IPS-NIHi7 (cell line): ENCODE data around the gene FOXK1.

Experiments
- DNase-seq: peaks from one replicate; pipeline ENCODE4 v3.0.0; 2012; ENCODE audit warnings: mixed read lengths; ENCODE audit errors: extremely low spot score

The FOXK1 gene

GRCh38 chr7:4698707-4699275 lies 16.7 kb downstream of the FOXK1 start:
- no peak for DNase-seq

GRCh38 chr7:4699841-4700240 lies 17.7 kb downstream of the FOXK1 start:
- DNase-seq: no peak

GRCh38 chr7:4700577-4701235 lies 18.6 kb downstream of the FOXK1 start:
- DNase-seq: peak; percentile 55

GRCh38 chr7:4702961-4703512 lies 20.9 kb downstream of the FOXK1 start:
- peak; percentile 31 for DNase-seq

- DNase-seq: no peak
Observed at GRCh38 chr7:4703532-4703931, 21.4 kb downstream of the FOXK1 start.

- DNase-seq: no peak
Observed at GRCh38 chr7:4706384-4707216, 24.5 kb downstream of the FOXK1 start.

GRCh38 chr7:4707217-4707741 lies 25.2 kb downstream of the FOXK1 start:
- no peak for DNase-seq

- DNase-seq: peak; percentile 76
Observed at GRCh38 chr7:4707980-4708411, 25.9 kb downstream of the FOXK1 start.

- DNase-seq: peak; percentile 56
Observed at GRCh38 chr7:4709187-4709586, 27.1 kb downstream of the FOXK1 start.

GRCh38 chr7:4711093-4711492 lies 29.0 kb downstream of the FOXK1 start:
- no peak for DNase-seq

GRCh38 chr7:4711634-4712033 lies 29.5 kb downstream of the FOXK1 start:
- DNase-seq: no peak

GRCh38 chr7:4712281-4713182 lies 30.4 kb downstream of the FOXK1 start:
- no peak for DNase-seq

- DNase-seq: no peak
Observed at GRCh38 chr7:4713183-4713784, 31.2 kb downstream of the FOXK1 start.

GRCh38 chr7:4714161-4714700 lies 32.1 kb downstream of the FOXK1 start:
- no peak for DNase-seq

GRCh38 chr7:4714767-4715409 lies 32.8 kb downstream of the FOXK1 start:
- no peak for DNase-seq

- no peak for DNase-seq
Observed at GRCh38 chr7:4715410-4715776, 33.3 kb downstream of the FOXK1 start.

GRCh38 chr7:4716946-4717795 lies 35.1 kb downstream of the FOXK1 start:
- DNase-seq: no peak

- no peak for DNase-seq
Observed at GRCh38 chr7:4718075-4718474, 36.0 kb downstream of the FOXK1 start.

- DNase-seq: no peak
Observed at GRCh38 chr7:4720225-4720624, 38.1 kb downstream of the FOXK1 start.
